ENCODE data around the gene LRBA. TPM values are rescaled to one million over a fixed set of nuclear protein-coding genes. Genes with fewer than 3 reads are reported as not detected.
A peak's percentile ranks its signal among the peaks of the same experiment; 100 is the strongest.
"Not testable (repeated sequence)": the region's sequence is repeated elsewhere in the genome, so short reads cannot be mapped to it uniquely, and the experiment has no call there.

LRBA gene
- polyA plus RNA-seq, 5 donors: 39.8 to 58.2 (median 54.4) TPM

DNA sequence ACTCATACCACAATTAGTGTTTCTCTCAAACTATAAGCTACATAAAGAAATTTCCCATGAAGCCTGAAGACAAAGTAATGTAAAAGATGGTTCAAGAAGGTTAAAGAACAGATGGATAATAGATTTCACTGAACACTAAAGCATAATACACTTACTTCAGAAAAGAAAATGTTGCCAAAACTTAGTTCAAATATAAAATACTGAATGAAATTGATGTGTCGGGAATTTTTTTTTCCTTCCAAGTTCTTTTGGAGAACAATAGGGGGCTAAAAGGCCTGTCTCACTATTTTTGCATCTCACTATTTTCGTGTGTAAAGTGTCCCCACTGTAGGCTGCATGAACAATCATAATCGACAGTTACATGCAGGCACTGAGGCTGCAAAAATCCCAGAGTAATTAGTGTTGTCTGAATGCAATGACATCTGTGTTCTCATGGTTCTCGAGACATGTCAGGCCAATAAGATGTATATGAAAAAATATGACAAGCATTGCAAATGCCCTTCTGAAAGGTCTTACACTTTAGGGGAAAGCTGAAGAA, 445.0 kb downstream of the LRBA start:
- DNase-seq: no peak

DNA sequence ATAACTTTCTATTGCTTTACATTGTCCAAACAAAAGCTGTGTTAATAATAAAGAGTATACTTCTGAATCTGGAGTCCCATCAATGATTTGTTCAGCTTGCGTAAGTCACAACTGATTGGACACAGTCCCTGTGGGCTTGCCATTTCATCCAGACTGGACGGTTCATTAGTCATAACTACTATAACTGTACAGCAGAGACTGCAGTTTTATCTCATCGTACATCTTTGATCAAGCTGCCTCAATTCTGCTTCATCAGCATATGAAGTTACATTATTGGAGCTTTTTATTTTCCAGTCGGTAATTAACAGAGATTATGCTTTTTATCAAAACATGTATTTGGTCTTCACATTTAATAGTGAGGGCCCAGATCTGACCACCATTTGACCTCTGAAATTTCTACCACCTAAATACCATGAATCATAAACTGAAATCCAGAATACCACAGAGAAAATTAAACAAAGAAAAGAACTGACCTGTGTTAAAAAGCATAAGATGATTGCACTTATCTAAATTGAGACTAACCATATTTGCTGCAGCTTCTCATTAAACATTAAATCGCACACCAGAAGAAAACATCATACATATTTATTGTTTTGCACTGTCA, 445.6 kb downstream of the LRBA start:
- DNase-seq: no peak

DNA sequence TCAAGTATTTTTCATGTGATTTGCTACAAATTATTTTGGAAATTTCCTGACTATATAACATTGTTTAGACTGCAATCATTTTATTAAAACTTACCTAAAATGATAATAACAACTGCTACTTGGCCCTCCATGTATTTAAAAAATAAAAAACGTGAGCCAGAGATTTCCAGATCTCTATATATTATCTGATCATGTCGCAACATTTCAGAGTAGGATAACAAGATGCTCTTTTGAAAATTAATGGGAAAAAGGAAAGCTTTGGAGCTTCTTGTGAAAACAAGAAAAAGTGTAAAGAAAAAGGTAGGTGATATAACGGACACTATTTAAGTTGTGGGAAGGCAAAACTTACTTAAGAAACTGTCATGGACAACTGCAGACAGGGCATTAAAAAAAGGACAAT, 448.0 kb downstream of the LRBA start:
- no peak for DNase-seq

DNA sequence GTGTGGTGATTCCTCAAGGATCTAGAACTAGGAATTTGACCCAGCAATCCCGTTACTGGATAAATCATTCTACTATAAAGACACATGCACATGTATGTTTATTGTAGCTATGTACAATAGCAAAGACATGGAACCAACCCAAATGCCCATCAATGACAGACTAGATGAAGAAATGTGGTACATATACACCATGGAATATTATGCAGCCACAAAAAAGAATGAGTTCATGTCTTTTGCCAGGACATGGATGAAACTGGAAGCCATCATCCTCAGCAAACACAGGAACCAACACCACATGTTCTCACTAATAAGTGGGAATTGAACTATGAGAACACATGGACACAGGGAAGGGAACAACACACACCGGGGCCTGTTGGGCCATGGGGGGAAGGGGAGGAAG, 450.1 kb downstream of the LRBA start:
- not testable (repeated sequence) for DNase-seq

DNA sequence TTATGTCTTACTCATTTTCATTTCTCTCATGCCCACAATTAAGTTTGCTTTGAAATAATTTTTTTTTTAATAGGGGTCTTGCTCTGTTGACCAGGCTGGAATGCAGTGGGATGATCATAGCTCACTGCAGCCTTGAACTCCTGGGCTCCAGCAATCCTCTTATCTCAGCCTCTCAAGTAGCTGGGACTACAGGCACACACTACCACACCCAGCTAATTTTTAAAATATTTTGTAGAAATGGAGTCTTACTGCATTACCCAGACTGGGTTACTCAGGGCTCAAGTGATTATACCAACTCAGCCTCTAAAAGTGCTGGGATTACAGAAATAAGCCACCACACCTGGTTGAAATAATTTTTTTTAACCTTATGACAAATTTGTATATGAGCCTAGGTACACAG, 452.3 kb downstream of the LRBA start:
- DNase-seq: no peak

DNA sequence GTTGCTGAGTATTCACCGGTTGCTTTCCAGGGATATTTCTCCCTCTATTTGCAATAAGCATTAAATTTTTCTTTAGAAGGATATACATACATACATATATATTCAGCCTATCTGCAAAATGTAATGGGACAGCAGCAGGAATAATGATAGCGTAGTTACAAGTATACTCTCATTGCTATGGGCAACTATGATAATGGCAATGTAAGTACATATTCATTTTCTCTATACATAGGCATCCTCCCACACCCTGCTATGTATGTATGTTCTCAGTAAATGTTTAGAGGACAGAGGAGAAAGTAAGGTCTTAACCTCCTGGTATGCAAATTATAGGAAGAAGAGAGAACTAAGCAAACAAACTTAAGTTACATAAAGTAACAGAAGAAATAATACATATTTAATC, 452.8 kb downstream of the LRBA start:
- DNase-seq: no peak

DNA sequence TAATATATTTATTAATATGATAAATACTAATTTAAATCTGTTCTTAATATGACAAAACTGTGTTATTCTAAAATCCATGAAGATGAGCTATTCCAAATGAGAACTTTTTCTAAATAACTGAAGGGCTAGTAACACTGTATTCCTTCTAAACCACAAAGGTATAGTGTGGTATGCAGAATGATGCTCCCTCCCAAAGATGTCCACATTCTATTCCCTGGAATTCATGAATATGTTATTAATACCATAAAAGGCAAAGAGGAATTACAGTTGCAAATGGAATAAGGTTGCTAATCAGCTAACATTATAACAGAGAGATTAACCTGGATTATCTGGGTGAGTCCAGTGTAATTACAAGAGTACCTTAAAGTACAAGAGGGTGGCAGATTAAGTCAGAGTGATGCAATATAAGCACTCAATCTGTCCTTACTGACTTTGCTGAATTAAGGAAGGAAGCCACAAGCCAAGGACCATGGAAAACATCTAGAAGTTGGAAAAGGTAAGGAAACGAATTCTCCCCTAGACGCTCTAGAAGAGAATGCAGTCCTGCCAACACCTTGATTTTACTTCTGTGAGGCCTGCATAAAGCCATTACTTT, 453.8 kb downstream of the LRBA start:
- DNase-seq: no peak

DNA sequence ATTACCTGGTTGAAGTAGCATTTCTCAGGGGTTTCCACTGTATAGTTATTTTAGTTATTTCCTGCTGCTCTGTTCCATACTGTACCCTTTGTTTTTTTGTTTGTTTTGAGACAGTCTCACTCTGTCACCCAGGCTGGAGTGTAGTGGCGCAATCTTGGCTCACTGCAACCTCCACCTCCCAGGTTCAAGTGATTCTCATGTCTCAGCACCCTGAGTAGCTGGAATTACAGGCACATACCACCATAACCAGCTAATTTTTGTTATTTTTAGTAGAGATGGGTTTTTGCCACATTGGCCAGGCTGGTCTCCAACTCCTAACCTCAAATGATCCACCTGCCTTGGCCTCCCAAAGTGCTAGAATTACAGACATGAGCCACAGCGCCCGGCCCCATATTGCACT, 457.3 kb downstream of the LRBA start:
- not testable (repeated sequence) for DNase-seq

DNA sequence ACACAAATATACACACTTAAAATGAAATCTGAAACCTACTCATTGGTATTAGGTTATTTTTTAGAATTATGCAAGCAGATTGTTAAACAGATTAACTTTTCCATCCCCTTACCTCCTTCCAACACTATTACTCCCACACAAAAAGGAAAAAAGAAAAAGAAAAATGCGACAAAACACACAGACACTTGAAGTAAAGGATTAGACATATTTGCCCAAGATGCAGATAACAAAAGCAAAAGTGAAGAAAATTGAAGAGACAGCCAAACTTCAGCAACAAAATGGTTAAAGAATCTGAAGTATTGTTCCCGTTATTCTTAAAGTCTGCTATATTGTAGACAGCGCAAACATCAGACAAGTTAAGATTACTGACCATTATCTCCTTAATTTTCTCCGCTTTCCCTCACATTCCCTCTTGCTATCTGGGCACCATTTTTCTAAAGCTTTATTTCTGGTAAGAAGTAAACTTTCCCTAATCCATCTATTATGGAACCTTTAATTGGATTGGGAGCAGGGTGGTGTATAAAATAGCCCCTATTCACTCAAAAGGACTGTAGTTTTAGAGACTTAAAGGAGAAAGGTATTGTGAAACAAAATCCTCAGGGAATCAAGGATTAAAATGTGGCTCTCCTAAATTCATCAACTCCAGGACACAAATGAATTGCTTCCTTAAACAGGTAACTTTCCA, 467.8 kb downstream of the LRBA start:
- DNase-seq: no peak

DNA sequence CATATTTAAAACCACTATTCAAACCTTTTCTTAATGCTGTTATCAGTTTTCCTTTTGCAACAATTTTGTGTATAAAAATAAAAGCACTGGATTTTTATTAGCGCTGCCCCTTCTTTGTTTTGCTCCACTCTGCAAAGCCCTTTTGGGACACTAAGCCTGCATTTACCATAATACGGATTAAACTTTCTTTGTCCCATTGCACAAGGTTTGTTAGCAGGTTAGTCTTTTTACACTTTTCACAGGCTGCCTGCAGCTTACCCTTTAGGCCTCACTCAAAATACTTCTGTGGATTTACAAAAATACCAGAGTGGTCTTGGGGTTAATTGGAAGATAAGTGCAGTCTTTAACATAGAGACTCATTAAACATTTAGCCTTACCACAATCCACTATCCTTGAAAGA, 468.8 kb downstream of the LRBA start:
- no peak for DNase-seq

DNA sequence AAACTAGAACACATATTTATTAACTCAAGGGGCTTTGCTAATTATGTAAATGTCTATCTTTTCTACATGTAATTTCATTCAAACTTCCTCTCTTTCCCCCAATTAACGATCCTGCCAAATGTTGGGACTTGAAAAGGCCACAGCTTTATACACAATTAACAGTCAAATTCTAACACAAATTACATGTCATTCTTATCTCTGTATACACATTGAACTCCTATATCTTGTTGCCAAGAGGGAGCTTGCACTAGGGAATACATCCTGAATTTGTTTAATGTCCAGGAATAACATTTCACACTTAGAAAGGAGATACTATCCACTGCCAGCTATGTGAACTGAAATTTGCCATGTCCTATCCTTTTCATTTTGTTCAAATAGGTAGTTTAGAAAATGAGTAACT, 472.0 kb downstream of the LRBA start:
- no peak for DNase-seq

DNA sequence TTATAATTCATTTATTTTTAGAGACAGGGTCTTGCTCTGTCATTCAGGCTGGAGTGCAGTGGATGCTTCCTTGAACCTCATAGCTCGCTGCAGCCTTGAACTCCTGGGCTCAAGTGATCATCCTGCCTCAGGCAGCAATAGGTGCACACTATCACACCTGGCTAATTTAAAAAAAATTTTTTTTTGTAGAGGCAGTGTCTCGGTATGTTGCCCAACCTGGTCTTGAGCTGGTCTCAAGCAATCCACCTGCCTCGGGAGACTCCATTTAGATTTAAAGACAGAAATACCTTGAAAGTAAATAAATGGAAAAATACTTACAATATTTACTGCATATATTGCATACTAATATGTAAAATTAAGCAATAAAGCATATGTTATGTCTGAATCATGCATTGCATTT, 473.4 kb downstream of the LRBA start:
- DNase-seq: no peak

DNA sequence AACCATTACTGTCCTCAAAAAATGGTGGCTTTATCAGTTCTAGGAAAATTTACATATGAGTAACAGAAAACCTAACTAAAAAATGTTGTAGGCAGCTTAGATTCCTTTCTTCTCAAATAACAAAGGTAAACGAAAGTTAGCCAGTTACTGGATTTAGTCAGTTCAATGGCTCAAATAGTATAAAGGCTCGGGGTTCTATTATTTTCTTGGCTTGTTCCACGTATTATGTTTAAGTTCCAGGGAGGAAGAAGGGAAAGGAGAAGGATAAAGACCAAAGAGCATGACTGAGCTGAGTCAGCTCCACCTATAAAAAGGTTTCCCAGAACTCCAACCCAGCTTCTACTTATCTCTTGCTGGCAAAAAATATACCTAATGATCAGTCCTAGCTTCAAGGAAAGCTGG, 474.1 kb downstream of the LRBA start:
- DNase-seq: no peak

DNA sequence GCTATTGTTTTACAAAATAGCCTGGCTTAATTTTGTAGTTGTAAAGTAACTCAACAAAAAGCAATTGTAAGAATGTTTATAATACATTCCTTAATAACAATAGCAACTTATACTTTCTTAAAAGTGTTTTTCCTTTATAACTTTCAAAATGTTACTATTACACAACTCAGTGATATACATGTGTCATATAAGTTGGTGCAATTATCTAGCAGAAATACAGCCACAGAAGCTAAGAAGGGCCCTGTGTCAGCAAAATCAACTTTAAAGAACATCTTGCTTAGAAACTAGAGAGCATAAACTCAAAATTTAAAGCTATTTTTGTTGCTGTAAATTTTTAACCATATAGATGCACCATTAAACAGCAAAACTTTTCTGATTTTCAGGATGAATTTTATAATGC, 474.5 kb downstream of the LRBA start:
- DNase-seq: no peak

DNA sequence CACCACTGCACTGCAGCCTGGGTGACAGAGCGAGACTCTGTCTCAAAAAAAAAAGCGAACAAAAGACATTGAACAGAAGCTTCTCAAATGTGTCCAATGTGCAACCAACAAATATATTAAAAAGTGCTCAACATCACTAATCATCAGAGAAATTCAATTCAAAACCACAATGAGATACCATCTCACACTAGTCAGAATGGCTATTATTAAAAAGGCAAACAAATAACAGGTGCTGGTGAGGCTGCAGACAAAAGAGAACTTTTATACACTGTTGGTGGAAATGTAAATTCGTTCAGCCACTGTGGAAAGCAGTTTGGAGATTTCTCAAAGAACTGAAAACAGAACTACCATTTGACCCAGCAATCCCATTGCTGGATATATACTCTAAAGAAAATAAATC, 477.2 kb downstream of the LRBA start:
- not testable (repeated sequence) for DNase-seq

DNA sequence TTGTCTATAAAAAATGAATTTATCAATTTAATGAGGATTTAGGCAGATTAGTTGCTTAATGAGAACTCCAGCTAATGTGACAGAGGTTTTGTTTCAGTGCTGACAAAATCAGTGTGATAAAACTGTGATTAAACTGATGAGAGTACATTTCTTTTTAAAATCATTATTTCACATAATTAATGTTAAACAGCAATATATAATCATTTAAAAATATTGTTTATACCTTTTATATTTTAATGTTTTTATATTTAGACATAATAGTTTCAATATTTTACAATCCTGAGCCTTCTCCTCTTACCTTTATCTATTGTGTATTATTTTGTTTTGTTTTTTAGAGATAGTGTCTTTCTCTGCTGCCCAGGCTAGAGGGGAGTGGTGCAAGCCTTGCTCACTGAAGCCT, 480.3 kb downstream of the LRBA start:
- no peak for DNase-seq

DNA sequence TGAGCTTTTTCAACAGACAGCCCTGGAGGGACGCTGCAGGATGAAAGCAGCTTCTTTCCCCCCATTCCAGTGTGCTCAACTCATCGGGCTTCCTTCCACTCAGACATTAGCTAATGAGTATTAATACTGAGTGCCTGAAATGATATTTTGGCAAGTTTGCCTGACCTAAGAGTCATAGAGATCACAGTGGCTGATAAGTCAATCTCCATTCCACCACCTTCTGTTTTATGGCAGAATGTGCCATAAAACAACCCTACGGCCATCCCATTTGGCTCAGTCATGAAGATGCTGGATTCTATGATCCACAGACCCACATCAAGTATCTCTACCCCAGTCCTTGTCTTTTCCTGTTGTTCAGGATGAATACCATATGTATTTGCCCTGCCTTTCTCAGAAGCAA, 481.4 kb downstream of the LRBA start:
- DNase-seq: no peak

DNA sequence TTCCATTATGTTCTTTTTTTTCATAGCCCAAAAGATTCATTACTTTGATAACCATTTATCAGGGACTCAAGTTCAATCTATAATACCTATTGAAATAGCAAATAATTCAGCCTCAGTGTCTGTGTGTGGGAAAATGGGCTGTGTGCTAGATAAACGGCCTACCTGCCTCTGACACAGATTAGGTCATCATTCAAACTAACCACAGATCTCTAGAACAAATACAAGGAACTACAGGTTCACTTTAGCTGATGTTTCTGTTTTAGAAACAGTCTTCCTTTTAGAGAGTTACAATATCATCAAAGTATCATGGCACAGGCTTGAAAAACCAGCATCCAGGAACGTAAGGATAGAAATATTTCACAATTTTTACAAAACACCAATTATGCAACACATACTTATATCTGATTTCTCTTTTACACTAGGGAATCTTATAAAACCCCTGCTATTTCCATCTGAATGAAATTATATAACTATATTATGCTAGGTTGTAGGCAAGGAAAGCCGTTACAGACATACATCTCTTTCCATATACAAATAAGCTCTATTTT, 489.7 kb downstream of the LRBA start:
- DNase-seq: no peak

DNA sequence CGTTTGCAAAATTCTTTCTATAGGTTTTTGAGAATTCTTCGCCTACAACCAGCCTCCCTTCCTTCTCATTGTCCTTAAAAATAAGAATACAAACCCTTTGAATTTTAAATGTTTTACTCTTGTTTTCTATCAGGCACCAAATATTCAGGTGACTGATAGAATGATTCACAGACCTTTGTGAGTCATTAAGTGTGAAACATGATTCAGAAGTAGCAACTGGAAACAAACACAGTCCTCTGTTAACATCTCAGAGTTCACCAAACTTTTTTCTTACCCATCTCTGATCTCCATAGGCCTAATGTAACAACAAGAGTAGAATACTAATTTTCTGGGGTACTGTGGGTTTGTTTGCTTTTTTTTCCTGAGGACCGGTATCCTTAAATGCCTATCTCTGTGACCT, 496.5 kb downstream of the LRBA start:
- no peak for DNase-seq

DNA sequence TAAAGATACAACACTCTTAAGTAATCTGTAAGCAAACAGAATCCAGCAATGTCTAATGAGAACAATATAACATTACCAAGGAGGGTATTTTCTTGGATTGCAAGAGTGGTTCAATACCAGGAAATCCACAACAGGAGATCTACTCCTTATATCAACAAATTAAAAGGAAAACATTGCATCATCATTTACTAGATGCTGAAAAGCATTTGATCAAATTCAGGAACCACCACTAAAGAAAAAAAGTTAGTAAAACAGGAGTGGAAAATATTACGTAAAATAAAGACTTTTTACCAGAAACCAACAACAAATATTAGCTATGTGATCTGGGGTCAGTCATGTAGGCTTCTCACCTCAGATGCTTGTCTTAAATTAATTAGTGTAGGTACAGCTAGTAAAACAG, 499.9 kb downstream of the LRBA start:
- DNase-seq: no peak

DNA sequence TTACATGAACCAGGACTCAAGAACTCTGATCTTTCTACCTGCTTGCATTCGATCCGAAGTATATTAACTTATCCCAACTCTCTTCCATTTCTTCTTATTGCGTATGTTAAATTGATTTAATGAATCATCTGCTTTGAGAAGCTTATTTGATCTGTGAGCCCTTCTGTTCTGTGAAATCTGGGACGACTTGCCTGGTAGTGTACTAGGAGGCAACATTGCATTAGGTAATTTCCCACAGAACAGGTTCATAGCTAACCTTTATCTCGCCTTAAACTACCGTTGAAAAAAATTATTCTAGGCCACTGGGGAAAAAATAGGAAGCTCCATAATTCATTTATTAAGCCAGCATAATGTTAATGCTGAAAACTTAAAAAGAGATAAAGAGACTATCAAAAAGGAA, 500.4 kb downstream of the LRBA start:
- DNase-seq: no peak

DNA sequence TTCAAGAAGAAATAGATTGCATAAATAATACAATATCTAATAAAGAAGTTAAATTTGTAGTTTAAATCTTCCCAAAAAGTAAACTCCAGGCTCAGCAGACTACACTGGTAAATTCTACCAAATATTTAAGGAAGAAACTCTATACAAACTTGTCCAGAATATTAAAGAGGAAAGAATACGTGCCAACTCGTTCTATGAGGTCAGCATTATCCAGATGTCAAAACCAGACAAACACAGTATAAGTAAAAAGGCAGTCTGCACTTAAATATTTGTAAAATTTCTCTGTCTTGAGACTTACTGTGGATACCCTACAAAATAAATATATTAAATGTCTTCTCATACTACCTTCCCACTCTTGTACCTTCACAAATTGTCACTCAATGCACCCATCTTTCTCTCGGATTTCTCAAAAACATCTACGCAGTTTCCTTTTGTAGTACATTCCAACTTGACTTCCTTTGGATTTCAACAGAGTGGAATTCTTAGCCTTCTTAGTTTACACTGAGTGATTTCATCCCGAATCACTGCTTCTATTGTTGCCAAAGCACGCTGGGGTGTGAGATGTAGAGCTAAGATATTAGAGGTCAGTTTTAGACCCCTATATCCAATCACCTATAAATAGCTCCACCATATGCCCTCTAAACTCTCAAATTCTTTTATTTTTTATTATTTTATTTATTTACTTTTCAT, 504.8 kb downstream of the LRBA start:
- peak in 1 of 2 donors; percentile 7 for DNase-seq
